CD4-positive, alpha-beta T cell (primary cell): ENCODE data around the gene R3HDM2. TPM values are rescaled to one million over a fixed set of nuclear protein-coding genes. Genes with fewer than 3 reads are reported as not detected.

Experiments used
- ATAC-seq: fragments of 200-7000 bp; cut with Tn5 transposase; one replicate; pipeline ENCODE4 v1.10.0; 2022; ENCODE audit warnings: mild to moderate bottlenecking; ENCODE audit not compliant: poor library complexity
- CTCF ChIA-PET: fragments of 350-600 bp; sonication (Branson Sonifier 250); formaldehyde crosslinking; loops from one replicate; lab custom pipeline; 2021; ENCODE audit warnings: antibody characterized with exemption, inconsistent platforms; lab: Charles Lee
- POLR2A ChIA-PET: fragments of 350-600 bp; sonication (Branson Sonifier 250); formaldehyde crosslinking; loops from one replicate; lab custom pipeline; 2021; ENCODE audit warnings: antibody characterized with exemption, inconsistent platforms; lab: Charles Lee
- DNase-seq, 14 experiments: peaks; one replicate each; pipeline ENCODE4 v3.0.0-alpha.2; 2013 to 2020; ENCODE audit warnings: mixed read lengths in 2 of 14
- H3K27ac ChIP-seq, 2 donors: one replicate each; pipeline versions ENCODE4 v1.5.1 to v1.7.0; 2013; ENCODE audit warnings: low read length in 2 of 2, low read depth in 1 of 2, mild to moderate bottlenecking in 1 of 2
- H3K27me3 ChIP-seq, 2 experiments: 1 replicate in 1 of 2; 2 replicates in 1 of 2; pipeline versions ENCODE4 v1.6.1 to v1.7.0; 2013; ENCODE audit warnings: low read length in 2 of 2, control low read depth in 1 of 2, mild to moderate bottlenecking in 1 of 2, moderate library complexity in 1 of 2; ENCODE audit not compliant: insufficient read depth in 2 of 2, control insufficient read depth in 1 of 2
- H3K36me3 ChIP-seq: one replicate; pipeline ENCODE4 v1.6.1; 2013; ENCODE audit warnings: low read length, control low read depth; ENCODE audit not compliant: insufficient read depth
- H3K4me1 ChIP-seq: one replicate; pipeline ENCODE4 v1.6.1; 2013; ENCODE audit warnings: low read length, control low read depth; ENCODE audit not compliant: insufficient read depth
- H3K4me3 ChIP-seq: one replicate; pipeline ENCODE4 v1.5.1; 2013; ENCODE audit warnings: mild to moderate bottlenecking, low read length, moderate library complexity
- H3K9me3 ChIP-seq, 2 experiments: 1 replicate in 1 of 2; 2 replicates in 1 of 2; pipeline versions ENCODE4 v1.6.1 to v1.7.0; 2013; ENCODE audit warnings: low read length in 2 of 2, mild to moderate bottlenecking in 2 of 2, control low read depth in 1 of 2, moderate library complexity in 1 of 2; ENCODE audit not compliant: control insufficient read depth in 1 of 2, insufficient read depth in 1 of 2
- H3K27ac Mint-ChIP-seq: one replicate; pipeline ENCODE4 v1.8.0; 2020; ENCODE audit warnings: mixed read lengths
- H3K27me3 Mint-ChIP-seq: one replicate; pipeline ENCODE4 v1.8.0; 2021; ENCODE audit warnings: mixed read lengths
- H3K36me3 Mint-ChIP-seq: one replicate; pipeline ENCODE4 v1.8.0; 2021; ENCODE audit warnings: low read depth, mixed read lengths
- H3K4me1 Mint-ChIP-seq: one replicate; pipeline ENCODE4 v1.8.0; 2021; ENCODE audit warnings: low read depth, mixed read lengths
- H3K4me3 Mint-ChIP-seq: one replicate; pipeline ENCODE4 v1.8.0; 2020; ENCODE audit warnings: mild to moderate bottlenecking, mixed read lengths
- H3K9me3 Mint-ChIP-seq: one replicate; pipeline ENCODE4 v1.8.0; 2020; ENCODE audit warnings: mixed read lengths
- CTCF ChIP-seq: fragments of 200-600 bp; IDR thresholded peaks from one replicate; pipeline ENCODE4 v1.8.0; 2022; ENCODE audit warnings: antibody characterized with exemption, mild to moderate bottlenecking
- intact Hi-C, 2 experiments: fragments of 100-400 bp; cut with DNase I in 1 of 2; cut with micrococcal nuclease in 1 of 2; formaldehyde crosslinking; loops; one replicate each; pipeline versions ENCODE4 v1.15.1 to v1.9.0; 2023 to 2025; cut with DNase I, micrococcal nuclease
- total RNA-seq, 174 experiments: library from RNA in 2 of 174; stranded (reverse) in 2 of 174; gene quantifications; one replicate each; pipeline ENCODE4 v1.2.3 and lab custom pipeline; 2021 to 2026

Gene R3HDM2
- total RNA-seq, 2 experiments from 2014 or later = 106 to 115 TPM

DNA sequence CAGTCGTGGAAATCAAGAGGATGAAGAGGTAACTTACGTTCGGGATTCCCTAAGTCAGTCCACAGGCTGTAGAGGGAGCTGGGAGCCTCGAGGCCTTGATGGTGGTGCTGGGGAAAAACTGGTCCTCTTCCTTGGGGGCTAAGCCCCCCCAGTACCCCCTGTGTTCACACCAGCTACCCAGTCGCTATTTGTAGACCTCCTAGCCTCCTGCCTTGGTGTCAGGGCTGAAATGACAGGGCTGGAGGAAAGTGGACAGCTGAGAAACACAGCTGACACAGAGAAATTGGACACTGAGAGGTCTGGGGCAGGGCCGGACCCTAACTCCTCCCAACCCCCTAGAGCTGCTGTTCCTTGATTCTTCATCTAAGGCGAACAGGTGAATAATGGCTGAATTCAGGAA is 179.9 kb downstream of the R3HDM2 start, which contains the start of gene STAC3:
Gene STAC3 (minus strand): TSS at position 232 of the 400 bp plus-strand sequence. CDS start 1,551 bp downstream, outside the sequence.
- Mint-ChIP-seq H3K27ac (no peak within 1 kb of the TSS), H3K4me1 (no peaks in the 10 kb centered on the region), H3K36me3 (peaks cover 27% of the 10 kb centered on the region), H3K4me3 (no peak within 1 kb of the TSS), H3K27me3 (no peaks in the 10 kb centered on the region), H3K9me3 (no peaks in the 10 kb centered on the region)
- H3K4me1 ChIP-seq = no peaks in the 10 kb centered on the region
- intact Hi-C loops = no loop called here
- ATAC-seq (no peak), DNase-seq (no peak)
- CTCF ChIA-PET = interaction anchor here (0.7 kb wide), 1 partner anchor 161 kb away, joined by 4 read pairs; no protein-coding TSS in a partner anchor
- H3K36me3 ChIP-seq = peaks cover 13% of the 10 kb centered on the region
- no peak within 1 kb of the TSS for H3K27ac ChIP-seq
- no peaks in the 10 kb centered on the region for H3K27me3 ChIP-seq
- TF ChIP-seq CTCF = no peak
- H3K9me3 ChIP-seq = no peaks in the 10 kb centered on the region
- no peak within 1 kb of the TSS for H3K4me3 ChIP-seq
- POLR2A ChIA-PET = interaction anchor here (1.1 kb wide), 1 partner anchor 11 kb away, joined by 3 read pairs; no protein-coding TSS in a partner anchor

DNA sequence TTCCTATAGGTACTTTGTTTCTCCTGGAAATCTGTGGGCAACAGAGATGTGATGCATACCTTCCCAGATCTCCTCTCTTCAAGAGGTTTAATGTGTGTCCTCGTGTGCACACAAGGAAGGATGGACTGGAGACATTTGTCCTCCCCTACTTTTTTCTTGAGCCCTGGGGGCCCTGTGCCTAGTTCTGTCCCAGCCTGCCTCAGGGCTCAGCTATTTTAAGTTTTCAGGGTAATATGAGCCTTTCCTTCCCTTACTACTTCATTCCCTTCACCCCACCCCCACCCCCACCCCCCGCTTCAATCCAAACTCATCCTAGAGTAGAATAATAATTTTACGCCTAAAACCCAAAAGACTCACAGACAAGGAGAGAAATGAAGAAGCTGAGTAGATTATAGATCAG is 180.3 kb downstream of the R3HDM2 start:
- ATAC-seq = no peak
- DNase-seq = no peak
- POLR2A ChIA-PET = interaction anchor here (1.1 kb wide), 1 partner anchor 10 kb away, joined by 3 read pairs; no protein-coding TSS in a partner anchor
- Mint-ChIP-seq H3K36me3 (peaks cover 23% of the 10 kb centered on the region), H3K4me1 (no peaks in the 10 kb centered on the region), H3K27ac (no peak overlapping the region), H3K27me3 (no peaks in the 10 kb centered on the region), H3K4me3 (no peak overlapping the region), H3K9me3 (no peaks in the 10 kb centered on the region)
- Histone ChIP-seq H3K4me3 (no peak overlapping the region), H3K27me3 (no peaks in the 10 kb centered on the region), H3K27ac (no peak overlapping the region), H3K36me3 (peaks cover 9% of the 10 kb centered on the region), H3K9me3 (no peaks in the 10 kb centered on the region), H3K4me1 (no peaks in the 10 kb centered on the region)
- CTCF ChIA-PET = interaction anchor here (0.7 kb wide), 1 partner anchor 160 kb away, joined by 4 read pairs; no protein-coding TSS in a partner anchor
- TF ChIP-seq CTCF = no peak
- intact Hi-C loops = no loop called here

- POLR2A ChIA-PET = no interaction called here
Measured at GRCh38 chr12:57248934-57249742, 181.7 kb downstream of the R3HDM2 start.

More at GRCh38 chr12:57248934-57249742, 181.7 kb downstream of the R3HDM2 start:
- ATAC-seq (no peak), DNase-seq (peak in 2 of 14 experiments; percentile 42 to 45)
- Histone ChIP-seq H3K4me3 (no peak overlapping the region), H3K36me3 (no peaks in the 10 kb centered on the region), H3K27me3 (peaks cover 4 to 5% of the 10 kb centered on the region in 2 experiments), H3K4me1 (peaks cover 3% of the 10 kb centered on the region), H3K9me3 (no peaks in the 10 kb centered on the region), H3K27ac (no peak overlapping the region)
- Mint-ChIP-seq H3K4me3 (no peak overlapping the region), H3K36me3 (peaks cover 13% of the 10 kb centered on the region), H3K27ac (no peak overlapping the region), H3K9me3 (no peaks in the 10 kb centered on the region), H3K4me1 (peaks cover under 1% of the 10 kb centered on the region), H3K27me3 (peaks cover 3% of the 10 kb centered on the region)
- CTCF ChIA-PET = no interaction called here
- intact Hi-C loops = no loop called here
- no peak for TF ChIP-seq CTCF
